ENCODE results near the gene FAM149B1. TPM values are rescaled to one million over a fixed set of nuclear protein-coding genes. Genes with fewer than 3 reads are reported as not detected.

Gene FAM149B1
- total and polyA plus RNA-seq, 10 of the 15 experiments (the other 5 are each of a cell fraction or from before 2014, with no cell fraction given) = 6.6 to 20.9 (median 11.2) TPM

DNA sequence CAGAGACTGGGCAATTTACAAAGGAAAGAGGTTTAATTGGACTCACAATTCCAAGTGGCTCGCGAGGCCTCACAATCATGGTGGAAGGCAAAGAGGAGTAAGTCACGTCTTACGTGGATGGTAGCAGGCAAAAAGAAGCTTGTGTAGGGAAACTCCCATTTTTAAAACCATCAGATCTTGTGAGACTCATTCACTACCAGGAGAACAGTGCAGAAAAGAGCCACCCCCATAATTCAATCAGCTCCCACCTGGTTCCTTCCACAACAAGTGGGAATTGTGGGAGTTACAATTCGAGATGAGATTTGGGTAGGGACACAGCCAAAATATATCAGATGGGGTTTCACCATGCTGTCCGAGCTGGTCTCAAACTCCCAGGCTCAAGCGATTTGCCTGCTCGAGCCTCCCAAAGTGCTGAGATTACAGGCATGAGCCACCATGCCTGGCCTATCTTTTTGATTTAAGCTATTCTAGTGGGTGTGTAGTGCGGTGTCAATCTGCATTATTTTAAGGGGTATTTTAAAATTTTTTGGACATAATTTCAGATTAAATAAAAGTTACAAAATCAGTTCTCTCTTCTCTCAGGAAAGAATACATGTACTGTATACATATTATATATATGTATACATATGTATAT lies 93.6 kb downstream of the FAM149B1 start:
- Histone ChIP-seq H3K9me3 (replicated peaks; ENCODE audit: control insufficient read depth, insufficient read depth, low read length) (no peaks in the 10 kb centered on the region; the same call in 2 of the 3 replicates), H3K79me2 (ENCODE audit: control insufficient read depth, insufficient read depth, low read length) (no peaks in the 10 kb centered on the region), H3K4me2 (ENCODE audit: control insufficient read depth, insufficient read depth) (no peak overlapping the region), H3K27ac (ENCODE audit: control insufficient read depth, insufficient read depth) (no peak overlapping the region), H3K36me3 (ENCODE audit: control insufficient read depth in 2 of 2, insufficient read depth in 2 of 2, low read length in 1 of 2) (no peaks in the 10 kb centered on the region), H3K9ac (ENCODE audit: control insufficient read depth, insufficient read depth, low read length) (no peak overlapping the region), H4K20me1 (ENCODE audit: control insufficient read depth, insufficient read depth) (no peaks in the 10 kb centered on the region), H3K4me1 (ENCODE audit: control insufficient read depth, insufficient read depth, low read length) (no peaks in the 10 kb centered on the region), H3K27me3 (replicated peaks in 1 of 2; ENCODE audit: control insufficient read depth in 2 of 2, insufficient read depth in 2 of 2, low read length in 1 of 2) (no peaks in the 10 kb centered on the region), H2AFZ (ENCODE audit: control insufficient read depth, low read depth, low read length) (no peak overlapping the region), H3K4me3 (no peak overlapping the region)
- POLR2A ChIA-PET = interaction anchor here (0.6 kb wide), 1 partner anchor 137 kb away, joined by 3 read pairs; no protein-coding TSS in a partner anchor
- CTCF ChIA-PET = interaction anchor here (0.8 to 3.1 kb wide), 2 partner anchors 15 to 383 kb away, joined by 3 to 8 read pairs; no protein-coding TSS in a partner anchor
- ATAC-seq (no peak), FAIRE-seq (no peak), DNase-seq (ENCODE audit: low read depth, low spot score) (no peak)
- in situ Hi-C loops (cut with MboI) = no loop called here
- intact Hi-C loops (cut with micrococcal nuclease; ENCODE audit: unreplicated experiment) = no loop called here
- SMC1A ChIA-PET (ENCODE audit: uncharacterized antibody, unreplicated experiment) = no interaction called here
- TF ChIP-seq RAD51 (IDR thresholded peaks at IDR 0.05) (no peak), TAF1 (IDR thresholded peaks at IDR 0.05; ENCODE audit: borderline replicate concordance, low read depth, low read length) (no peak), BACH1 (IDR thresholded peaks at IDR 0.05; ENCODE audit: borderline replicate concordance) (no peak), NRF1 (conservative IDR thresholded peaks at IDR 0.05; ENCODE audit: low read depth, low read length) (no peak), MTA3 (IDR thresholded peaks at IDR 0.05; ENCODE audit: borderline replicate concordance, low read length) (no peak), MYC (IDR thresholded peaks at IDR 0.05; ENCODE audit: insufficient read depth, insufficient read length, insufficient replicate concordance, low read length, severe bottlenecking) (no peak), ZSCAN29 (IDR thresholded peaks at IDR 0.05) (no peak), CBX5 (IDR thresholded peaks at IDR 0.05; ENCODE audit: low read depth) (no peak), BRCA1 (IDR thresholded peaks at IDR 0.05; ENCODE audit: low read depth, low read length) (no peak), SUPT20H (IDR thresholded peaks at IDR 0.05; ENCODE audit: borderline replicate concordance, control insufficient read depth, low read depth, low read length) (no peak)
- TF ChIP-seq, protein P1, sequence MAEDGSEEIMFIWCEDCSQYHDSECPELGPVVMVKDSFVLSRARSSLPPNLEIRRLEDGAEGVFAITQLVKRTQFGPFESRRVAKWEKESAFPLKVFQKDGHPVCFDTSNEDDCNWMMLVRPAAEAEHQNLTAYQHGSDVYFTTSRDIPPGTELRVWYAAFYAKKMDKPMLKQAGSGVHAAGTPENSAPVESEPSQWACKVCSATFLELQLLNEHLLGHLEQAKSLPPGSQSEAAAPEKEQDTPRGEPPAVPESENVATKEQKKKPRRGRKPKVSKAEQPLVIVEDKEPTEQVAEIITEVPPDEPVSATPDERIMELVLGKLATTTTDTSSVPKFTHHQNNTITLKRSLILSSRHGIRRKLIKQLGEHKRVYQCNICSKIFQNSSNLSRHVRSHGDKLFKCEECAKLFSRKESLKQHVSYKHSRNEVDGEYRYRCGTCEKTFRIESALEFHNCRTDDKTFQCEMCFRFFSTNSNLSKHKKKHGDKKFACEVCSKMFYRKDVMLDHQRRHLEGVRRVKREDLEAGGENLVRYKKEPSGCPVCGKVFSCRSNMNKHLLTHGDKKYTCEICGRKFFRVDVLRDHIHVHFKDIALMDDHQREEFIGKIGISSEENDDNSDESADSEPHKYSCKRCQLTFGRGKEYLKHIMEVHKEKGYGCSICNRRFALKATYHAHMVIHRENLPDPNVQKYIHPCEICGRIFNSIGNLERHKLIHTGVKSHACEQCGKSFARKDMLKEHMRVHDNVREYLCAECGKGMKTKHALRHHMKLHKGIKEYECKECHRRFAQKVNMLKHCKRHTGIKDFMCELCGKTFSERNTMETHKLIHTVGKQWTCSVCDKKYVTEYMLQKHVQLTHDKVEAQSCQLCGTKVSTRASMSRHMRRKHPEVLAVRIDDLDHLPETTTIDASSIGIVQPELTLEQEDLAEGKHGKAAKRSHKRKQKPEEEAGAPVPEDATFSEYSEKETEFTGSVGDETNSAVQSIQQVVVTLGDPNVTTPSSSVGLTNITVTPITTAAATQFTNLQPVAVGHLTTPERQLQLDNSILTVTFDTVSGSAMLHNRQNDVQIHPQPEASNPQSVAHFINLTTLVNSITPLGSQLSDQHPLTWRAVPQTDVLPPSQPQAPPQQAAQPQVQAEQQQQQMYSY (CRISPR knock-in tag; IDR thresholded peaks at IDR 0.05) = no peak
- TF ChIP-seq, protein P2, sequence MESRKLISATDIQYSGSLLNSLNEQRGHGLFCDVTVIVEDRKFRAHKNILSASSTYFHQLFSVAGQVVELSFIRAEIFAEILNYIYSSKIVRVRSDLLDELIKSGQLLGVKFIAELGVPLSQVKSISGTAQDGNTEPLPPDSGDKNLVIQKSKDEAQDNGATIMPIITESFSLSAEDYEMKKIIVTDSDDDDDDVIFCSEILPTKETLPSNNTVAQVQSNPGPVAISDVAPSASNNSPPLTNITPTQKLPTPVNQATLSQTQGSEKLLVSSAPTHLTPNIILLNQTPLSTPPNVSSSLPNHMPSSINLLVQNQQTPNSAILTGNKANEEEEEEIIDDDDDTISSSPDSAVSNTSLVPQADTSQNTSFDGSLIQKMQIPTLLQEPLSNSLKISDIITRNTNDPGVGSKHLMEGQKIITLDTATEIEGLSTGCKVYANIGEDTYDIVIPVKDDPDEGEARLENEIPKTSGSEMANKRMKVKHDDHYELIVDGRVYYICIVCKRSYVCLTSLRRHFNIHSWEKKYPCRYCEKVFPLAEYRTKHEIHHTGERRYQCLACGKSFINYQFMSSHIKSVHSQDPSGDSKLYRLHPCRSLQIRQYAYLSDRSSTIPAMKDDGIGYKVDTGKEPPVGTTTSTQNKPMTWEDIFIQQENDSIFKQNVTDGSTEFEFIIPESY (IDR thresholded peaks at IDR 0.05) = no peak
- TF ChIP-seq, protein P3, sequence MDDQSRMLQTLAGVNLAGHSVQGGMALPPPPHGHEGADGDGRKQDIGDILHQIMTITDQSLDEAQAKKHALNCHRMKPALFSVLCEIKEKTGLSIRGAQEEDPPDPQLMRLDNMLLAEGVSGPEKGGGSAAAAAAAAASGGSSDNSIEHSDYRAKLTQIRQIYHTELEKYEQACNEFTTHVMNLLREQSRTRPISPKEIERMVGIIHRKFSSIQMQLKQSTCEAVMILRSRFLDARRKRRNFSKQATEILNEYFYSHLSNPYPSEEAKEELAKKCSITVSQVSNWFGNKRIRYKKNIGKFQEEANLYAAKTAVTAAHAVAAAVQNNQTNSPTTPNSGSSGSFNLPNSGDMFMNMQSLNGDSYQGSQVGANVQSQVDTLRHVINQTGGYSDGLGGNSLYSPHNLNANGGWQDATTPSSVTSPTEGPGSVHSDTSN (IDR thresholded peaks at IDR 0.05; ENCODE audit: insufficient replicate concordance, low read depth, low read length) = no peak
- TF ChIP-seq, protein P4, sequence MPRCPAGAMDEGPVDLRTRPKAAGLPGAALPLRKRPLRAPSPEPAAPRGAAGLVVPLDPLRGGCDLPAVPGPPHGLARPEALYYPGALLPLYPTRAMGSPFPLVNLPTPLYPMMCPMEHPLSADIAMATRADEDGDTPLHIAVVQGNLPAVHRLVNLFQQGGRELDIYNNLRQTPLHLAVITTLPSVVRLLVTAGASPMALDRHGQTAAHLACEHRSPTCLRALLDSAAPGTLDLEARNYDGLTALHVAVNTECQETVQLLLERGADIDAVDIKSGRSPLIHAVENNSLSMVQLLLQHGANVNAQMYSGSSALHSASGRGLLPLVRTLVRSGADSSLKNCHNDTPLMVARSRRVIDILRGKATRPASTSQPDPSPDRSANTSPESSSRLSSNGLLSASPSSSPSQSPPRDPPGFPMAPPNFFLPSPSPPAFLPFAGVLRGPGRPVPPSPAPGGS (IDR thresholded peaks at IDR 0.05; ENCODE audit: borderline replicate concordance, insufficient read depth, low read depth, low read length, poor library complexity, severe bottlenecking) = no peak
- RAD21 ChIA-PET (ENCODE audit: unreplicated experiment) = no interaction called here
- BruUV-seq (replicated peaks) = no TSS peak
- 66% methylated on average over 9 of the region's 9 CpGs for WGBS (ENCODE audit: insufficient coverage, insufficient replicate concordance, low lambda C conversion rate, missing lambda C conversion rate)
